ENCODE data around the gene SRRM2.

The SRRM2 gene

GRCh38 chr16:2706611-2707311 lies 45.7 kb upstream of the SRRM2 start:
- no peak for DNase-seq (ENCODE audit: low spot score)
- no peak overlapping the region for H3K27ac ChIP-seq
- H3K4me3 ChIP-seq = no peak overlapping the region
- TF ChIP-seq CTCF (IDR thresholded peaks at IDR 0.05) = no peak

DNA sequence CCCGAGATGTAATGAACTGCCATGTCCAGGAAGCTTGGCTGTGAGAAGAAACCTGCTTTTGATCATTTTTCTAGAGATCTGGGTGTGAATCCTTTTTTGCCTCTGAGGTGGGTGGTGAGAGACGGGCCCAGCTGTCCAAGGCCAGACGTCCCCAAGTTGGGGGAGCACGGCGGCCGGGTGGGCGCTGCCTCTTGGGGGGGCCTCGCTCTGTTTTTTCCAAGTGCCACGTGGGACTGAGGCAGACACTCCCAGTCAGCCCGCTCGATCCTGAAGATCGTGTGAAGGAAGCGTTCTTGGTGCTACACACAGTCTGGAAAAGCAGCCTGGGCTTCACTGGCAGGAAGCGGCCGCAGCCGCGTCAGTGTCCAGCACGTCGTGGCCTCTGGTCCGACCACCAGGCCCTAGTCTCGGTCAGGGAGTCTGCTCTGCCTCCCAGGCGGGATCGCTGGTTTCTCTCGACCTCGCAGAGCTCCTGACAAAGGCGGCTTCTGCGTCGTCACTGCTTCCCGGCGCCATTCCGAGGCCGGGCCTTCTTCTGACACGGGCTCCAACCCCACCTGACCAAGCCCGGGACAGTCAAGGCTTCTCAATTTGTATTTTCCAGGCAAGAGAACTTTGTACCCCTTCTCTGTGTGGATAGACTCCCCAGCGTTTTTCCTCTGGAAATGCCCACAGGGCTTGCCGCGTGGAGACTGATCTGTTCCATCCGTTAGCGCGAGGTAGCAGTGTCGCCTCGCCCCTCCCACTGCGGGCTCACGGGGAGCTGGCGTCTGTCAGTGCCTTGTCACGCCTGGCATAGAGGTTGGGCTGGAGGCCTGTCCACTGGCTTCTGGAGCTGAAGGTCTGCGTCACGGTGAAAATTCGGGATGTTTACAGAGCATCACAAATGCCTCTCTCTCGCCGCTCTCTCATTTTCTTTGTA lies 44.8 kb upstream of the SRRM2 start:
- no peak overlapping the region for H3K4me3 ChIP-seq
- no peak overlapping the region for H3K27ac ChIP-seq
- DNase-seq (ENCODE audit: low spot score) = no peak
- no peak for TF ChIP-seq CTCF (IDR thresholded peaks at IDR 0.05)

DNA sequence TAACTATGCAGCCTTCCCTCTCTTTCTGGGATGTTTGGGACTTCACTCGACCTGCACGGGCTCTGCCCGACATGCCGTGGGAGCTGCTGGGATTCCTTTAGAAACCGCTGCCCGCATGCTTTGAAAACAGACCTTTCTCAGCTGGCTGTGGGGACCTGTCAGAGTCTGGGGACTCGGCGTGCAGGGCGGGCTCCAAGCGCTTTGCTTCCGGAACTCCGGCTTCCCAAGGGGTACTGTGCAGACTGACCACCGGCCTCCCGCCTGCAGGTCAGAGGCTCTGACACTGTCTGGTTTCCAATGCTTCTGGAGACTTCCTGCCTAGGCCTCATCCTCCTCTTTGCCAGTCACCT lies 44.2 kb upstream of the SRRM2 start:
- Histone ChIP-seq H3K27ac (no peak overlapping the region), H3K4me3 (no peak overlapping the region)
- TF ChIP-seq CTCF (IDR thresholded peaks at IDR 0.05) = no peak
- DNase-seq (ENCODE audit: low spot score) = no peak

DNA sequence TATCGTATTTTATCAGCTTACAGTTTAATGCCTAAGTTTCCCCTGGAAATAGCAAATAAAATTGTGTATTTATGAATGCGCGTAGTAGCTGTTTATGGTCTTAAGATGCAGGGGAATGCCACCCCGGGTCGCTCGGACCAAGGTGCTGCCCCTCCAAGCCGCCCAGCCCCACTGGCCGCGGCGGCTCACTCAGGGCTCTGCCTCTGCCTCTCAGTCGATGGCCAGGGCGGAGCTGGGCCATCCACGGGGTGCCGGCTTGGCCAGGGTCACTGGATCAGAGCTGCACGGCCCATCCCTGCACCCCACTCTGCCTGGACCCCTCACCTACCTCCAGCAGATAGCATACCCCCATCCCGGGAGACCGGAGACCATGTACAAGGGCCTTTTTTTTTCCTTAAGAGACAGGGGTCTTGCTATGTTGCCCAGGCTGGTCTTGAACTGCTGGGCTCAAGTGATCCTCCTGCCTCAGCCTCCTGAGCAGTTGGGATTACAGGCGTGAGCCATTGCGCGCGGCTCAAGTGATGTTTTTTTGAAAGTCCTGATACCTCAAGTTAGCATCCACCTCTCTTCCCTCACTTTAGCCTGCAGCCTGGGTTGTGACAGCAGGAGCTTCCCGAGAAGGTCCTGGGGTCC lies 43.4 kb upstream of the SRRM2 start:
- no peak for TF ChIP-seq CTCF (IDR thresholded peaks at IDR 0.05)
- Histone ChIP-seq H3K4me3 (no peak overlapping the region), H3K27ac (no peak overlapping the region)
- no peak for DNase-seq (ENCODE audit: low spot score)

DNA sequence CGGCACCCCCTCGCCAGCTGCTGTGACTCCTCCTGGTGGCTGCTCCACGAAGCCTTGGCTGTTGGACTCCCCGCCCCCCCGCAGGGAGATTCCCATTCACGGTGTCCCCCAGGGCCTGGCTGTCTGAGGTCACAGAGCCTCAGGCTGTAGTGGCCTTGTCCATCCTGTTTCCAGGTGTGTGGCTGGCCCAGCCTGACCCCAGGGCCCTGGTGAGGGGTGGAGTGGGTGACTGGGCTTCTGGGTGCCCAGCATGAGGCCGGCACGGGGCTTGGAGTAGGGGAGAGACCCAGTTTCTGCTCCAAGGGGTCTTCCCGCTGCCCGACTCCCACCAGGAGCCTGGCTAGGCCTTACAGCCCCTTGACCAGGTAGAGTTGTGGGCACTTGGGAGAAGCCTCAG lies 42.9 kb upstream of the SRRM2 start:
- no peak overlapping the region for H3K4me3 ChIP-seq

DNA sequence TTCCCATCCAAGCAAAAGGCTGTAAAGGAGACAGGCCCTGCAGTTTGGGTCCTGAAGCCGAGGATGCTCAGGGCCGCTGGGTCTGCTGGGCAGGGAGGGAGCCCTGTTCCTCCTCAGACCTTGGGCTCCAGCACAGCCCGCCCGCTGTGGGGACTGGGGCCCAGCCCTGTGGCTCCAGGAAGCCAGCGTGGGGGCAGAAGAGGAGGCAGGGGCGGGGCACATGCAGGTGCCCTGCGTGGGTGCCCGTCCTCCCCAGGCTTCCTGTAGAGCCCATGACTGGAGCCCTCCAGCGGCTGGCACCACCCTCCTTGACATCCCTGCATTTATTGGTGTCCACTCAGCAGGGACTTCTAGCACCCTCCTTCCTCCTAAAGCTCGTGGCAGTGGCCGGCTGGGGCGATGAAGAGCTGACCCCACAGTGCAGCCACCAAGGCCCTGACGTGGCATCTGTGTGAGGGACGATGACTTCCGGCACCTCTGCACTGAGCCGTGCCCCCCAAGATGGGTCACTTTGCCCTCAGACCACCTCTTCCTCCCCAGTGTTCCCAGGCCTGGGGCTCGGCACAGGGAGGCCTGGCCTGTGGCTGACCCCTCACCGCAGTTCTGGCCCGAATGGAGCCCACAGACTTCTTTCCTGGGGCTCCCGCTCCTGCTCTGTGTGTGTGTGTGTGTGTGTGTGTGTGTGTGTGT lies 42.3 kb upstream of the SRRM2 start:
- H3K27ac ChIP-seq = no peak overlapping the region
- H3K4me3 ChIP-seq = no peak overlapping the region
- DNase-seq (ENCODE audit: low spot score) = no peak
- no peak for TF ChIP-seq CTCF (IDR thresholded peaks at IDR 0.05)

More for the DNA sequence above, 42.9 kb upstream of the SRRM2 start:
- no peak for DNase-seq (ENCODE audit: low spot score)
- no peak for TF ChIP-seq CTCF (IDR thresholded peaks at IDR 0.05)
- H3K27ac ChIP-seq = no peak overlapping the region
